Stomach (tissue), 4 donors: ENCODE results near the gene ZNF778.
"Not testable (repeated sequence)": the region's sequence is repeated elsewhere in the genome, so short reads cannot be mapped to it uniquely, and the experiment has no call there.

Experiments used
- CTCF ChIP-seq, 7 experiments: fragments of 450-650 bp in 4 of 7; fragments of 200-600 bp in 3 of 7; sonication (generic) in 3 of 7; IDR thresholded peaks; one replicate each; pipeline ENCODE4 v1.5.1; 2016 to 2019; ENCODE audit warnings: antibody characterized with exemption in 7 of 7, control low read depth in 2 of 7, mild to moderate bottlenecking in 1 of 7
- POLR2A ChIP-seq, 4 donors: fragments of 450-650 bp; IDR thresholded peaks; one replicate each; pipeline ENCODE4 v1.6.1; 2016; ENCODE audit warnings: antibody characterized with exemption in 4 of 4, control low read depth in 2 of 4, mild to moderate bottlenecking in 1 of 4, moderate library complexity in 1 of 4

GRCh38 chr16:89192186-89192955 is 25.1 kb upstream of the ZNF778 start:
- not testable (repeated sequence) for TF ChIP-seq CTCF, POLR2A (IDR thresholded peaks at IDR 0.05)
